Thoracic aorta (tissue), 2 donors: ENCODE measurements around the gene GABRB3. TPM values are rescaled to one million over a fixed set of nuclear protein-coding genes. Genes with fewer than 3 reads are reported as not detected.

Experiments
- ATAC-seq: fragments of 150-250 bp; one replicate; pipeline ENCODE4 v1.8.0; 2017; ENCODE audit warnings: low read depth; ENCODE audit not compliant: insufficient number of reproducible peaks, low FRiP score
- DNase-seq: peaks from one replicate; pipeline ENCODE4 v3.0.0-alpha.2; 2020; ENCODE audit warnings: low spot score
- H3K27ac ChIP-seq, 2 donors: fragments of 200-600 bp; sonication (generic); 1 replicate in 1 of 2; 2 replicates in 1 of 2; pipeline ENCODE4 v1.5.1; 2016; ENCODE audit warnings: mild to moderate bottlenecking in 2 of 2, moderate library complexity in 2 of 2
- H3K27me3 ChIP-seq: fragments of 200-600 bp; sonication (generic); replicated peaks from 2 replicates; pipeline ENCODE4 v1.6.0; 2016; ENCODE audit warnings: mild to moderate bottlenecking; ENCODE audit not compliant: insufficient read depth
- H3K36me3 ChIP-seq: fragments of 200-600 bp; sonication (generic); one replicate; pipeline ENCODE4 v1.5.1; 2016
- H3K4me1 ChIP-seq, 2 donors: fragments of 200-600 bp; sonication (generic); 1 replicate in 1 of 2; 2 replicates in 1 of 2; pipeline versions ENCODE4 v1.5.1 to v1.6.0; 2016; ENCODE audit warnings: low read depth in 2 of 2, mild to moderate bottlenecking in 1 of 2; ENCODE audit not compliant: control insufficient read depth in 1 of 2
- H3K4me3 ChIP-seq: fragments of 200-600 bp; sonication (generic); 2 replicates; pipeline ENCODE4 v1.5.1; 2016; ENCODE audit warnings: mild to moderate bottlenecking
- H3K9me3 ChIP-seq: fragments of 200-600 bp; sonication (generic); 2 replicates; pipeline ENCODE4 v1.5.1; 2016
- total RNA-seq, 2 donors: library from RNA; depleted of rRNA; stranded (reverse); fragments of >200 nt; gene quantifications; one replicate each; pipeline versions ENCODE4 v1.1.0 to v1.2.3, GENCODE V29; 2016
- TF ChIP-seq, protein P1 (sequence below): fragments of 200-600 bp; sonication (generic); IDR thresholded peaks from one replicate; pipeline ENCODE4 v1.5.1; 2019; ENCODE audit warnings: antibody characterized with exemption

The GABRB3 gene
- total RNA-seq, 2 donors from 2014 or later, result 0.54 to 2.0 TPM

DNA sequence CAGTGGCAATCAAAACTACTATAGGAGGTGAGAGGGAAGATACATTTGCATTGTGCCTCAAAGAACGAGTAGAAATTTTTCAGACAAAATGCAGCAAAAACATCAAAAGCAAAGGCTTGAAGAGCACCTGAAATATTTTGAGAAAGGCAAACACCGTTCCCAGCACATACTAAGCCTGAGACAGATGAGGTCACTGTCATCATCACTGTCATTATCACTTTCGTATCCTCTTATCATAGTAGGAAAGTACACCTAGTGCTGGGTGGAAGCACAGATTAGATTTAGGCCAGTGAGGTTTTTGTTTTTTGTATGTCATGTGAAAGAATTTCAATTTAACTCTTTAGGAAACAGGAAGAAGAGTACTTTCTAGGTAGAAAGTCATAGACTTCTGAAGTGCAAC is 222.0 kb downstream of the GABRB3 start:
- H3K36me3 ChIP-seq, result no peaks in the 10 kb centered on the region
- DNase-seq (no peak), ATAC-seq (no peak)
- TF ChIP-seq, protein P1, sequence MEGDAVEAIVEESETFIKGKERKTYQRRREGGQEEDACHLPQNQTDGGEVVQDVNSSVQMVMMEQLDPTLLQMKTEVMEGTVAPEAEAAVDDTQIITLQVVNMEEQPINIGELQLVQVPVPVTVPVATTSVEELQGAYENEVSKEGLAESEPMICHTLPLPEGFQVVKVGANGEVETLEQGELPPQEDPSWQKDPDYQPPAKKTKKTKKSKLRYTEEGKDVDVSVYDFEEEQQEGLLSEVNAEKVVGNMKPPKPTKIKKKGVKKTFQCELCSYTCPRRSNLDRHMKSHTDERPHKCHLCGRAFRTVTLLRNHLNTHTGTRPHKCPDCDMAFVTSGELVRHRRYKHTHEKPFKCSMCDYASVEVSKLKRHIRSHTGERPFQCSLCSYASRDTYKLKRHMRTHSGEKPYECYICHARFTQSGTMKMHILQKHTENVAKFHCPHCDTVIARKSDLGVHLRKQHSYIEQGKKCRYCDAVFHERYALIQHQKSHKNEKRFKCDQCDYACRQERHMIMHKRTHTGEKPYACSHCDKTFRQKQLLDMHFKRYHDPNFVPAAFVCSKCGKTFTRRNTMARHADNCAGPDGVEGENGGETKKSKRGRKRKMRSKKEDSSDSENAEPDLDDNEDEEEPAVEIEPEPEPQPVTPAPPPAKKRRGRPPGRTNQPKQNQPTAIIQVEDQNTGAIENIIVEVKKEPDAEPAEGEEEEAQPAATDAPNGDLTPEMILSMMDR, result no peak
- H3K9me3 ChIP-seq, result no peaks in the 10 kb centered on the region
- no peaks in the 10 kb centered on the region for H3K4me1 ChIP-seq
- no peak overlapping the region for H3K27ac ChIP-seq
- H3K27me3 ChIP-seq, result no peaks in the 10 kb centered on the region
- H3K4me3 ChIP-seq, result no peak overlapping the region

- H3K27ac ChIP-seq, result no peak overlapping the region
- ATAC-seq (no peak), DNase-seq (no peak)
- H3K36me3 ChIP-seq, result no peaks in the 10 kb centered on the region
- no peaks in the 10 kb centered on the region for H3K27me3 ChIP-seq
- H3K9me3 ChIP-seq, result no peaks in the 10 kb centered on the region
- TF ChIP-seq, protein P1, result no peak
- H3K4me3 ChIP-seq, result no peak overlapping the region
- H3K4me1 ChIP-seq, result no peaks in the 10 kb centered on the region
Measured at GRCh38 chr15:26537663-26538062, 235.2 kb downstream of the GABRB3 start.

GRCh38 chr15:26531489-26531888 is 241.4 kb downstream of the GABRB3 start:
- ATAC-seq (no peak), DNase-seq (no peak)
- Histone ChIP-seq H3K4me1 (no peaks in the 10 kb centered on the region), H3K9me3 (no peaks in the 10 kb centered on the region), H3K36me3 (no peaks in the 10 kb centered on the region), H3K27me3 (no peaks in the 10 kb centered on the region), H3K27ac (no peak overlapping the region), H3K4me3 (no peak overlapping the region)
- TF ChIP-seq, protein P1, result no peak

GRCh38 chr15:26525096-26525495 is 247.8 kb downstream of the GABRB3 start:
- Histone ChIP-seq H3K4me1 (no peaks in the 10 kb centered on the region), H3K9me3 (no peaks in the 10 kb centered on the region), H3K27ac (no peak overlapping the region), H3K36me3 (no peaks in the 10 kb centered on the region), H3K27me3 (no peaks in the 10 kb centered on the region), H3K4me3 (no peak overlapping the region)
- no peak for ATAC-seq
- TF ChIP-seq, protein P1, result no peak
- no peak for DNase-seq

GRCh38 chr15:26521691-26522198 is 251.1 kb downstream of the GABRB3 start:
- H3K4me1 ChIP-seq, result no peaks in the 10 kb centered on the region
- ATAC-seq, result no peak
- H3K9me3 ChIP-seq, result no peaks in the 10 kb centered on the region
- no peak overlapping the region for H3K27ac ChIP-seq
- H3K36me3 ChIP-seq, result no peaks in the 10 kb centered on the region
- DNase-seq, result no peak
- TF ChIP-seq, protein P1, result no peak
- no peak overlapping the region for H3K4me3 ChIP-seq
- no peaks in the 10 kb centered on the region for H3K27me3 ChIP-seq
